Motor neuron (in vitro differentiated cells): ENCODE results near the gene CXCR1. TPM values are rescaled to one million over a fixed set of nuclear protein-coding genes. Genes with fewer than 3 reads are reported as not detected.
"Not testable (repeated sequence)": the region's sequence is repeated elsewhere in the genome, so short reads cannot be mapped to it uniquely, and the experiment has no call there.

Experiments
- ATAC-seq, 8 experiments: fragments of 200-7000 bp; cut with Tn5 transposase; replicated peaks in 6 of 8; 2 replicates each; pipeline ENCODE4 v1.8.0; 2021; ENCODE audit warnings: mild to moderate bottlenecking in 8 of 8, moderate library complexity in 8 of 8
- H3K27ac ChIP-seq, 2 donors: fragments of 250-450 bp; sonication (Bioruptor Pico); 2 replicates each; pipeline ENCODE4 v1.9.0; 2021; ENCODE audit warnings: antibody characterized with exemption in 2 of 2, mild to moderate bottlenecking in 2 of 2, moderate library complexity in 1 of 2
- H3K4me1 ChIP-seq, 2 donors: fragments of 250-450 bp; sonication (Bioruptor Pico); replicated peaks in 1 of 2; 2 replicates each; pipeline ENCODE4 v1.6.1; 2021; ENCODE audit warnings: antibody characterized with exemption in 2 of 2, mild to moderate bottlenecking in 2 of 2, moderate library complexity in 1 of 2
- H3K4me3 ChIP-seq, 5 donors: fragments of 250-450 bp; sonication (Bioruptor Pico); 2 replicates each; pipeline ENCODE4 v1.9.0; 2021; ENCODE audit warnings: antibody characterized with exemption in 5 of 5, mild to moderate bottlenecking in 5 of 5, moderate library complexity in 4 of 5
- WGBS, 10 experiments: fragments of 450-650 bp; shearing (Covaris generic); methylation state at CpG; one replicate each; pipeline ENCODE4 v1.0.0; 2022; 5-methylcytosine and 5-hydroxymethylcytosine counted together
- in situ Hi-C, 9 experiments: fragments of 400-800 bp; cut with MboI; loops; one replicate each; pipeline ENCODE4 v1.15.0; 2021; ENCODE audit warnings: low sequenced_read_pairs in 9 of 9, low pct_unique_long_range_greater_than_20kb in 2 of 9; ENCODE audit not compliant: unreplicated experiment in 9 of 9
- total RNA-seq, 8 experiments: library from RNA; unstranded; fragments of 300-600 nt; gene quantifications; 2 replicates each; pipeline versions ENCODE4 v1.2.3 to v1.2.4, GENCODE V29; 2022

CXCR1 gene
- total RNA-seq, 8 experiments from 2014 or later = 0.09 to 1.6 (median 0.21) TPM; not detected in 3

GRCh38 chr2:218125095-218125494 lies 41.7 kb downstream of the CXCR1 start:
- in situ Hi-C loops = no loop called here
- Histone ChIP-seq H3K27ac (no peak overlapping the region), H3K4me3 (no peak overlapping the region), H3K4me1 (no peaks in the 10 kb centered on the region)
- WGBS, 10 experiments = 12 to 100% (median 75%) methylated on average over 1 to 4 of the region's 4 CpGs; no CpG with 5 or more reads in 1 of the 10 experiments
- peak in 2 of 8 experiments; percentile 4 to 11 for ATAC-seq

- no peaks in the 10 kb centered on the region for H3K4me1 ChIP-seq
- 0 to 78% (median 62%) methylated on average over 1 to 3 of the region's 4 CpGs; no CpG with 5 or more reads in 2 of the 10 experiments for WGBS, 10 experiments
- no peak for ATAC-seq
- H3K4me3 ChIP-seq = no peak overlapping the region
- in situ Hi-C loops = no loop called here
- H3K27ac ChIP-seq = no peak overlapping the region
Measured at GRCh38 chr2:218123986-218124385, 42.8 kb downstream of the CXCR1 start.

GRCh38 chr2:218122286-218122685 lies 44.5 kb downstream of the CXCR1 start:
- H3K4me3 ChIP-seq, ATAC-seq, H3K27ac ChIP-seq, H3K4me1 ChIP-seq, in situ Hi-C loops: not testable (repeated sequence)

- ATAC-seq, H3K4me1 ChIP-seq, in situ Hi-C loops, H3K27ac ChIP-seq, H3K4me3 ChIP-seq: not testable (repeated sequence)
- 0 to 91% (median 41%) methylated on average over 1 to 4 of the region's 4 CpGs; no CpG with 5 or more reads in 2 of the 10 experiments for WGBS, 10 experiments
Measured at GRCh38 chr2:218121789-218122188, 45.0 kb downstream of the CXCR1 start.

Other genes starting within 250 kb of the CXCR1 start
- gene TNS1, start 164.0 kb downstream of the CXCR1 start, total RNA-seq = 10 to 100 TPM in 5 of 8 experiments, 1 to 10 TPM in 3; 2.3 to 41.7 (median 11.4) TPM
- gene RUFY4, start 97.7 kb downstream of the CXCR1 start, total RNA-seq = under 1 TPM in 7 of 8 experiments, not detected in 1; 0.21 to 0.95 (median 0.35) TPM
- gene CXCR2, start 40.9 kb downstream of the CXCR1 start, total RNA-seq = 10 to 100 TPM in 1 of 8 experiments, under 1 TPM in 5, not detected in 2; 0.04 to 23.8 (median 0.18) TPM
- 100 to 1,000 TPM in 7 of 8 experiments, 10 to 100 TPM in 1; 95.6 to 489 (median 176) TPM for gene ARPC2, start 50.2 kb upstream of the CXCR1 start, total RNA-seq
- 1 to 10 TPM in 3 of 8 experiments, under 1 TPM in 5; 0.49 to 6.9 (median 0.85) TPM for gene GPBAR1, start 94.1 kb upstream of the CXCR1 start, total RNA-seq
- gene AAMP, start 103.2 kb upstream of the CXCR1 start, total RNA-seq = 100 to 1,000 TPM in 2 of 8 experiments, 10 to 100 TPM in 6; 61.0 to 179 (median 82.2) TPM
- 100 to 1,000 TPM in 2 of 8 experiments, 10 to 100 TPM in 6; 41.4 to 122 (median 60.8) TPM for gene PNKD, start 103.6 kb upstream of the CXCR1 start, total RNA-seq
- 100 to 1,000 TPM in 1 of 8 experiments, 10 to 100 TPM in 3, 1 to 10 TPM in 3, under 1 TPM in 1; 0.54 to 276 (median 8.6) TPM for gene TMBIM1, start 125.5 kb upstream of the CXCR1 start, total RNA-seq
- 1 to 10 TPM in 3 of 8 experiments, under 1 TPM in 5; 0.11 to 9.0 (median 0.98) TPM for gene CATIP, start 189.9 kb upstream of the CXCR1 start, total RNA-seq
- gene SLC11A1, start 215.3 kb upstream of the CXCR1 start, total RNA-seq = 1 to 10 TPM in 4 of 8 experiments, under 1 TPM in 4; 0.50 to 3.1 (median 0.95) TPM
- gene CTDSP1, start 232.9 kb upstream of the CXCR1 start, total RNA-seq = 10 to 100 TPM in 5 of 8 experiments, 1 to 10 TPM in 3; 6.3 to 76.7 (median 23.0) TPM